Skeletal muscle tissue (tissue), 4 donors: ENCODE data around the gene B3GALT6. TPM values are rescaled to one million over a fixed set of nuclear protein-coding genes. Genes with fewer than 3 reads are reported as not detected.
"Not testable (repeated sequence)": the region's sequence is repeated elsewhere in the genome, so short reads cannot be mapped to it uniquely, and the experiment has no call there.

Experiments used
- H3K27ac ChIP-seq: one replicate; pipeline ENCODE4 v1.7.0; 2013; ENCODE audit warnings: mild to moderate bottlenecking, low read depth, low read length, inconsistent platforms
- H3K27me3 ChIP-seq, 3 donors: one replicate each; pipeline ENCODE4 v1.7.0; 2013; ENCODE audit warnings: low read length in 3 of 3; ENCODE audit not compliant: control insufficient read depth in 3 of 3, insufficient read depth in 3 of 3
- H3K36me3 ChIP-seq, 3 donors: one replicate each; pipeline ENCODE4 v1.7.0; 2013; ENCODE audit warnings: low read length in 3 of 3; ENCODE audit not compliant: control insufficient read depth in 3 of 3, insufficient read depth in 3 of 3
- H3K4me1 ChIP-seq, 3 donors: one replicate each; pipeline ENCODE4 v1.7.0; 2013; ENCODE audit warnings: low read length in 3 of 3, mild to moderate bottlenecking in 3 of 3; ENCODE audit not compliant: control insufficient read depth in 3 of 3, insufficient read depth in 3 of 3
- H3K4me3 ChIP-seq, 3 donors: one replicate each; pipeline ENCODE4 v1.7.0; 2013; ENCODE audit warnings: low read length in 3 of 3
- H3K9ac ChIP-seq, 3 donors: one replicate each; pipeline ENCODE4 v1.7.0; 2013; ENCODE audit warnings: low read length in 3 of 3, mild to moderate bottlenecking in 3 of 3, moderate library complexity in 2 of 3, low read depth in 1 of 3
- H3K9me3 ChIP-seq, 3 donors: one replicate each; pipeline ENCODE4 v1.7.0; 2013; ENCODE audit warnings: low read length in 3 of 3; ENCODE audit not compliant: control insufficient read depth in 3 of 3
- total RNA-seq: library from RNA; depleted of rRNA; stranded (reverse); fragments of >200 nt; gene quantifications from one replicate; pipeline ENCODE4 v1.2.3, GENCODE V29; 2014
- donor health status: Osteomylitis.

B3GALT6 gene
- total RNA-seq, 1 donor from 2014 or later = 10.4 TPM

GRCh38 chr1:1244192-1244811 is 12.3 kb downstream of the B3GALT6 start:
- Histone ChIP-seq H3K36me3 (no peaks in the 10 kb centered on the region), H3K4me3 (peak overlapping the region in 1 of 3 donors; percentile 41), H3K9ac (no peak overlapping the region), H3K4me1 (peaks cover 0 to 4% (median 0%) of the 10 kb centered on the region in 3 donors), H3K27me3 (peaks cover 24 to 47% (median 39%) of the 10 kb centered on the region in 3 donors), H3K27ac (no peak overlapping the region), H3K9me3 (no peaks in the 10 kb centered on the region)

- Histone ChIP-seq H3K27me3 (peaks cover 14 to 37% (median 29%) of the 10 kb centered on the region in 3 donors), H3K36me3 (no peaks in the 10 kb centered on the region), H3K9me3 (no peaks in the 10 kb centered on the region), H3K4me1 (no peaks in the 10 kb centered on the region), H3K27ac (no peak overlapping the region), H3K9ac (no peak overlapping the region), H3K4me3 (no peak overlapping the region)
These were observed 13.3 kb downstream of the B3GALT6 start for GRCh38 chr1:1245178-1245816.

- no peaks in the 10 kb centered on the region for H3K4me1 ChIP-seq
These were observed 14.0 kb downstream of the B3GALT6 start for GRCh38 chr1:1245817-1246576.

GRCh38 chr1:1246577-1247340 is 14.7 kb downstream of the B3GALT6 start, which contains the start of gene C1QTNF12:
TSS of gene C1QTNF12 (minus strand) at chr1:1246722. CDS start at chr1:1246690, 32 bp downstream.
- H3K4me3 ChIP-seq = no peak within 1 kb of the TSS
- peaks cover 14 to 28% (median 26%) of the 10 kb centered on the region in 3 donors for H3K27me3 ChIP-seq
- H3K4me1 ChIP-seq = no peaks in the 10 kb centered on the region
- H3K9me3 ChIP-seq = no peaks in the 10 kb centered on the region
- H3K36me3 ChIP-seq = no peaks in the 10 kb centered on the region
- peak within 1 kb of the TSS in 1 of 3 donors; percentile 33 for H3K9ac ChIP-seq
- H3K27ac ChIP-seq = no peak within 1 kb of the TSS

More at GRCh38 chr1:1245817-1246576, 14.0 kb downstream of the B3GALT6 start:
- peaks cover 14 to 33% (median 29%) of the 10 kb centered on the region in 3 donors for H3K27me3 ChIP-seq
- no peak overlapping the region for H3K4me3 ChIP-seq
- no peak overlapping the region for H3K27ac ChIP-seq
- H3K9ac ChIP-seq = peak overlapping the region in 1 of 3 donors; percentile 33
- no peaks in the 10 kb centered on the region for H3K9me3 ChIP-seq
- no peaks in the 10 kb centered on the region for H3K36me3 ChIP-seq

GRCh38 chr1:1247341-1247913 is 15.4 kb downstream of the B3GALT6 start:
- Histone ChIP-seq H3K27ac (no peak overlapping the region), H3K27me3 (peaks cover 14 to 28% (median 26%) of the 10 kb centered on the region in 3 donors), H3K4me3 (no peak overlapping the region), H3K9ac (no peak overlapping the region), H3K36me3 (peaks cover 0 to under 1% (median 0%) of the 10 kb centered on the region in 3 donors), H3K9me3 (no peaks in the 10 kb centered on the region), H3K4me1 (no peaks in the 10 kb centered on the region)

- not testable (repeated sequence) for H3K36me3 ChIP-seq, H3K4me3 ChIP-seq, H3K9ac ChIP-seq, H3K27ac ChIP-seq, H3K4me1 ChIP-seq, H3K9me3 ChIP-seq
- peaks cover 14 to 28% (median 25%) of the 10 kb centered on the region in 3 donors for H3K27me3 ChIP-seq
These were observed 16.2 kb downstream of the B3GALT6 start for GRCh38 chr1:1248009-1248913.

GRCh38 chr1:1250786-1251284 is 18.8 kb downstream of the B3GALT6 start:
- Histone ChIP-seq H3K27me3 (peaks cover 11 to 21% (median 18%) of the 10 kb centered on the region in 3 donors), H3K9ac (peak overlapping the region in 1 of 3 donors; percentile 16), H3K4me3 (no peak overlapping the region), H3K9me3 (no peaks in the 10 kb centered on the region), H3K27ac (no peak overlapping the region), H3K4me1 (no peaks in the 10 kb centered on the region), H3K36me3 (peaks cover 18 to 25% (median 20%) of the 10 kb centered on the region in 3 donors)

GRCh38 chr1:1253314-1253713 is 21.3 kb downstream of the B3GALT6 start:
- H3K36me3 ChIP-seq = peaks cover 22 to 30% (median 23%) of the 10 kb centered on the region in 3 donors
- no peak overlapping the region for H3K4me3 ChIP-seq

More at GRCh38 chr1:1253314-1253713, 21.3 kb downstream of the B3GALT6 start:
- H3K9me3 ChIP-seq = no peaks in the 10 kb centered on the region
- H3K9ac ChIP-seq = no peak overlapping the region
- H3K27ac ChIP-seq = no peak overlapping the region
- H3K4me1 ChIP-seq = no peaks in the 10 kb centered on the region
- H3K27me3 ChIP-seq = no peaks in the 10 kb centered on the region
